GM12801 (cell line): ENCODE measurements around the gene FNDC3B.

Experiments
- CTCF ChIP-seq: IDR thresholded peaks from one replicate; pipeline ENCODE4 v1.5.1; 2011; ENCODE audit warnings: control low read depth; ENCODE audit not compliant: insufficient read length; ENCODE audit errors: extremely low read depth

The FNDC3B gene

GRCh38 chr3:172148702-172149565, 109.6 kb downstream of the FNDC3B start:
- no peak for TF ChIP-seq CTCF

GRCh38 chr3:172150268-172150667, 110.9 kb downstream of the FNDC3B start:
- no peak for TF ChIP-seq CTCF

- no peak for TF ChIP-seq CTCF
Observed at GRCh38 chr3:172150913-172151650, 111.7 kb downstream of the FNDC3B start.

GRCh38 chr3:172151651-172152649, 112.6 kb downstream of the FNDC3B start:
- no peak for TF ChIP-seq CTCF

- TF ChIP-seq CTCF: no peak
Observed at GRCh38 chr3:172152874-172153273, 113.5 kb downstream of the FNDC3B start.

- no peak for TF ChIP-seq CTCF
Observed at GRCh38 chr3:172153335-172153861, 114.0 kb downstream of the FNDC3B start.
